Endothelial cell (in vitro differentiated cells): ENCODE measurements around the gene CLASRP. TPM values are rescaled to one million over a fixed set of nuclear protein-coding genes. Genes with fewer than 3 reads are reported as not detected.
"Not testable (repeated sequence)": the region's sequence is repeated elsewhere in the genome, so short reads cannot be mapped to it uniquely, and the experiment has no call there.

Source experiments
- DNase-seq: peaks from one replicate; pipeline ENCODE4 v3.0.0; 2021; ENCODE audit warnings: low spot score
- H3K27ac Mint-ChIP-seq: one replicate; pipeline ENCODE4 v1.8.0; 2021; ENCODE audit warnings: mixed read lengths, inconsistent platforms; ENCODE audit not compliant: unreplicated experiment
- H3K27me3 Mint-ChIP-seq: one replicate; pipeline ENCODE4 v1.8.0; 2021; ENCODE audit warnings: mild to moderate bottlenecking, moderate library complexity, mixed read lengths, inconsistent platforms; ENCODE audit not compliant: unreplicated experiment
- H3K36me3 Mint-ChIP-seq: one replicate; pipeline ENCODE4 v1.8.0; 2021; ENCODE audit warnings: mild to moderate bottlenecking, low read depth, mixed read lengths, inconsistent platforms; ENCODE audit not compliant: unreplicated experiment
- H3K4me1 Mint-ChIP-seq: one replicate; pipeline ENCODE4 v1.8.0; 2021; ENCODE audit warnings: mild to moderate bottlenecking, mixed read lengths, inconsistent platforms; ENCODE audit not compliant: unreplicated experiment
- H3K4me3 Mint-ChIP-seq: one replicate; pipeline ENCODE4 v1.8.0; 2021; ENCODE audit warnings: mild to moderate bottlenecking, mixed read lengths, inconsistent platforms; ENCODE audit not compliant: unreplicated experiment
- H3K9me3 Mint-ChIP-seq: one replicate; pipeline ENCODE4 v1.8.0; 2021; ENCODE audit warnings: mixed read lengths, inconsistent platforms; ENCODE audit not compliant: unreplicated experiment
- total RNA-seq: library from RNA; stranded (reverse); fragmentation: NEBNext Ultra II Directional; extraction: Animal tissue kit (Norgen Biotek cat#: 25700); gene quantifications from one replicate; pipeline ENCODE4 v1.2.1, GENCODE V29; 2021; ENCODE audit not compliant: unreplicated experiment
- TF ChIP-seq, protein P1 (sequence below): fragments of 200-600 bp; sonication (generic); IDR thresholded peaks from one replicate; pipeline ENCODE4 v1.5.0; 2021; ENCODE audit warnings: antibody characterized with exemption; ENCODE audit not compliant: unreplicated experiment

CLASRP gene
- total RNA-seq, 1 donor from 2014 or later = 72.2 TPM

DNA sequence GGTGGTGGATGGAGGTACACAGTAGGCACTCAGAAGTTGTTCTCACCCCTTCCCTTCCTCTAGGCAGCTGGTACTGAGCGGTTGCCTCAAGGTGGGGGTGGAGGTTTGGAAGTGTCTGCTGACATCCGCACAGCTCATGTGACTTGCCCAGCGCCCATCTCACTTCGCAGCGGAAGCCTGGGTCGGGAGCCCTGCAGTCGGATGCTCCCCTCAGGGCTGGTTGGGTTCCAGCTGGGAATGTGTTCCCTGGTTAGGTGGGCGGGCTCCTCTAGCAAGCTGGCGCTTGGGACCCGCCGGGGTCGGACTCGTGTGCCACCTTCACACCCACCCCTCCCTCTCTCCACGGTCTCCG lies 64.3 kb downstream of the CLASRP start:
- H3K4me3 Mint-ChIP-seq = no peak overlapping the region
- TF ChIP-seq, protein P1, sequence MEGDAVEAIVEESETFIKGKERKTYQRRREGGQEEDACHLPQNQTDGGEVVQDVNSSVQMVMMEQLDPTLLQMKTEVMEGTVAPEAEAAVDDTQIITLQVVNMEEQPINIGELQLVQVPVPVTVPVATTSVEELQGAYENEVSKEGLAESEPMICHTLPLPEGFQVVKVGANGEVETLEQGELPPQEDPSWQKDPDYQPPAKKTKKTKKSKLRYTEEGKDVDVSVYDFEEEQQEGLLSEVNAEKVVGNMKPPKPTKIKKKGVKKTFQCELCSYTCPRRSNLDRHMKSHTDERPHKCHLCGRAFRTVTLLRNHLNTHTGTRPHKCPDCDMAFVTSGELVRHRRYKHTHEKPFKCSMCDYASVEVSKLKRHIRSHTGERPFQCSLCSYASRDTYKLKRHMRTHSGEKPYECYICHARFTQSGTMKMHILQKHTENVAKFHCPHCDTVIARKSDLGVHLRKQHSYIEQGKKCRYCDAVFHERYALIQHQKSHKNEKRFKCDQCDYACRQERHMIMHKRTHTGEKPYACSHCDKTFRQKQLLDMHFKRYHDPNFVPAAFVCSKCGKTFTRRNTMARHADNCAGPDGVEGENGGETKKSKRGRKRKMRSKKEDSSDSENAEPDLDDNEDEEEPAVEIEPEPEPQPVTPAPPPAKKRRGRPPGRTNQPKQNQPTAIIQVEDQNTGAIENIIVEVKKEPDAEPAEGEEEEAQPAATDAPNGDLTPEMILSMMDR = no peak
- no peaks in the 10 kb centered on the region for H3K36me3 Mint-ChIP-seq
- peaks cover 16% of the 10 kb centered on the region for H3K4me1 Mint-ChIP-seq
- H3K9me3 Mint-ChIP-seq = no peaks in the 10 kb centered on the region
- no peak for DNase-seq
- peaks cover 8% of the 10 kb centered on the region for H3K27me3 Mint-ChIP-seq
- no peak overlapping the region for H3K27ac Mint-ChIP-seq

DNA sequence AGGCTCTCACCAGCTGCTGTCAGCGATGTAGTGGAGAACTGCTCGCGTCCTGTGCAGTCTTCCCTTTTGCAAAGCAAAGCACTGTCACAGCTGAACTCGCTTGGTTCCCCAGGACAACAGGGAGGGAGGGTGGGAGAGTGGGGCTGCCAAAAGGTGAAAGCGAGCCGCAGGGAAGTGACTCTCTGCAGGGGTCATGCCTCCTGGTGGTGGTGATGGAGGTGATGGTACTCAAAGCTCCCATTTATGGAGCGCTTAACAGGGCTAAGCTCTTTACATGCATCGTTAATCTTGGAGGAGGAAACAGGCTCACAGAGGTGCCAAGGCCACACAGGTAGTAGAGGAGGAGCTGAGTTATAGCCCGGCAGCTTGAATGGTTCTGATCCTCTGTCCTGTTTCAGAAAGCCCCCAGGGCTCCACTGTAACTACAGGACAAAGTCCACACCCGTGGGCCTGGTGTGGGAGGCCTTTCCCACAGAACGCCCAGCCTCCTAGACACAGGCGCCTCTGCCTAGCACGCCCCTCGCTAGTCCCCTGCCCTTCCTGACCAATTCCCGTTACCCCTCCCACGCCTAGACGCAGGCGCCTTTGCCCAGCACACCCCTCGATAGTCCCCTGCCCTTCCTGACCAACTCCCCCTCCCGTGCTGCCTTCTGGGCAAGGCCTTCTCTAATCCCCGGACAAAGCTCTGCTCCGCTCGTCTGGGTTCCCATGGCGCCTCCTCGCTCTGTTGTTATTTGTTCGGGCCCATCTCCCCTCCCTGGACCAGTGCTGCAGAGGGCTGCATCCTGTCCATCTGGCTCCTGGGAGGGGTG lies 64.9 kb downstream of the CLASRP start:
- DNase-seq = no peak
- peaks cover 16% of the 10 kb centered on the region for H3K4me1 Mint-ChIP-seq
- H3K4me3 Mint-ChIP-seq = no peak overlapping the region
- TF ChIP-seq, protein P1 = no peak
- H3K9me3 Mint-ChIP-seq = no peaks in the 10 kb centered on the region
- H3K27me3 Mint-ChIP-seq = peaks cover 8% of the 10 kb centered on the region
- peak overlapping the region; percentile 30 for H3K27ac Mint-ChIP-seq
- H3K36me3 Mint-ChIP-seq = no peaks in the 10 kb centered on the region

- H3K27me3 Mint-ChIP-seq = peaks cover 3% of the 10 kb centered on the region
- H3K4me3 Mint-ChIP-seq = no peak overlapping the region
- DNase-seq = no peak
- no peaks in the 10 kb centered on the region for H3K9me3 Mint-ChIP-seq
- H3K36me3 Mint-ChIP-seq = no peaks in the 10 kb centered on the region
- TF ChIP-seq, protein P1 = no peak
- peaks cover 11% of the 10 kb centered on the region for H3K4me1 Mint-ChIP-seq
- H3K27ac Mint-ChIP-seq = no peak overlapping the region
Measured at GRCh38 chr19:45104658-45105349, 66.0 kb downstream of the CLASRP start.

- H3K9me3 Mint-ChIP-seq, H3K27ac Mint-ChIP-seq, DNase-seq, H3K27me3 Mint-ChIP-seq, H3K4me1 Mint-ChIP-seq, H3K4me3 Mint-ChIP-seq, H3K36me3 Mint-ChIP-seq: not testable (repeated sequence)
Measured at GRCh38 chr19:45106363-45106762, 67.5 kb downstream of the CLASRP start.

- H3K9me3 Mint-ChIP-seq = no peaks in the 10 kb centered on the region
- H3K27me3 Mint-ChIP-seq = no peaks in the 10 kb centered on the region
- H3K4me1 Mint-ChIP-seq = peaks cover 9% of the 10 kb centered on the region
- no peak overlapping the region for H3K4me3 Mint-ChIP-seq
- TF ChIP-seq, protein P1 = no peak
- no peaks in the 10 kb centered on the region for H3K36me3 Mint-ChIP-seq
- no peak overlapping the region for H3K27ac Mint-ChIP-seq
- DNase-seq = no peak
Measured at GRCh38 chr19:45107621-45108150, 68.8 kb downstream of the CLASRP start.
